HEK293T (cell line): ENCODE data around the gene FTHL17.
A peak's percentile ranks its signal among the peaks of the same experiment; 100 is the strongest.

Source experiments
- CTCF ChIA-PET: fragments of 350-600 bp; formaldehyde crosslinking; extraction: SDS; loops from one replicate; lab custom pipeline; 2021; ENCODE audit warnings: antibody characterized with exemption, inconsistent platforms; lab: Yijun Ruan, JAX
- POLR2A ChIA-PET: fragments of 350-600 bp; formaldehyde crosslinking; extraction: SDS; loops from one replicate; lab custom pipeline; 2020; ENCODE audit warnings: antibody characterized with exemption, inconsistent platforms; lab: Yijun Ruan, JAX
- DNase-seq: peaks from one replicate; pipeline ENCODE4 v3.0.0; 2012; ENCODE audit warnings: mixed read lengths; ENCODE audit errors: extremely low spot score
- BHLHE40 ChIP-seq: fragments of 450-650 bp; IDR thresholded peaks from 2 replicates; pipeline ENCODE4 v1.6.1; 2016; ENCODE audit warnings: mild to moderate bottlenecking, moderate library complexity, borderline replicate concordance
- CTBP1 ChIP-seq: fragments of 450-650 bp; IDR thresholded peaks from 2 replicates; pipeline ENCODE4 v1.6.1; 2016; ENCODE audit warnings: borderline replicate concordance
- ELF4 ChIP-seq: fragments of 450-650 bp; IDR thresholded peaks from 2 replicates; pipeline ENCODE4 v1.6.1; 2017; ENCODE audit warnings: antibody characterized with exemption
- FOXA1 ChIP-seq: fragments of 450-650 bp; IDR thresholded peaks from 2 replicates; pipeline ENCODE4 v1.6.1; 2016; ENCODE audit warnings: mild to moderate bottlenecking
- FOXK2 ChIP-seq: fragments of 450-650 bp; IDR thresholded peaks from 2 replicates; pipeline ENCODE4 v1.6.1; 2016; ENCODE audit warnings: mild to moderate bottlenecking
- HDGF ChIP-seq: fragments of 450-650 bp; IDR thresholded peaks from 2 replicates; pipeline ENCODE4 v1.6.1; 2017; ENCODE audit warnings: antibody characterized with exemption, borderline replicate concordance
- L3MBTL2 ChIP-seq: fragments of 450-650 bp; conservative IDR thresholded peaks from 2 replicates; pipeline ENCODE4 v1.6.1; 2016; ENCODE audit warnings: mild to moderate bottlenecking
- LEF1 ChIP-seq: fragments of 450-650 bp; IDR thresholded peaks from 2 replicates; pipeline ENCODE4 v1.6.1; 2017; ENCODE audit warnings: mild to moderate bottlenecking, borderline replicate concordance
- NFRKB ChIP-seq: fragments of 450-650 bp; IDR thresholded peaks from 2 replicates; pipeline ENCODE4 v1.6.1; 2016; ENCODE audit warnings: mild to moderate bottlenecking, moderate library complexity
- PKNOX1 ChIP-seq: fragments of 450-650 bp; IDR thresholded peaks from 2 replicates; pipeline ENCODE4 v1.6.1; 2016
- SP1 ChIP-seq: fragments of 450-650 bp; IDR thresholded peaks from 2 replicates; pipeline ENCODE4 v1.6.1; 2017
- SUZ12 ChIP-seq: fragments of 450-650 bp; IDR thresholded peaks from 2 replicates; pipeline ENCODE4 v1.6.1; 2016; ENCODE audit warnings: mild to moderate bottlenecking
- TARDBP ChIP-seq: fragments of 450-650 bp; IDR thresholded peaks from 2 replicates; pipeline ENCODE4 v1.6.1; 2016
- ZNF384 ChIP-seq: fragments of 450-650 bp; IDR thresholded peaks from 2 replicates; pipeline ENCODE4 v1.6.1; 2016

Gene FTHL17

GRCh38 chrX:31036895-31037294, 34.9 kb downstream of the FTHL17 start:
- DNase-seq = peak; percentile 64
- POLR2A ChIA-PET = no interaction called here
- TF ChIP-seq SP1 = no peak
- no peak for TF ChIP-seq PKNOX1
- no peak for TF ChIP-seq FOXA1
- TF ChIP-seq LEF1 = no peak
- no peak for TF ChIP-seq ZNF384
- no peak for TF ChIP-seq FOXK2
- CTCF ChIA-PET = interaction anchor here (0.6 to 4.6 kb wide), 7 partner anchors 9 to 620 kb away, joined by 3 to 18 read pairs (median 3); no protein-coding TSS in a partner anchor

GRCh38 chrX:31027351-31027750, 44.5 kb downstream of the FTHL17 start:
- TF ChIP-seq FOXA1 (no peak), SP1 (no peak), NFRKB (no peak), ELF4 (no peak), L3MBTL2 (no peak), HDGF (no peak), CTBP1 (no peak), FOXK2 (no peak), TARDBP (no peak), PKNOX1 (no peak)
- POLR2A ChIA-PET = no interaction called here
- no peak for DNase-seq
- CTCF ChIA-PET = interaction anchor here (1.4 kb wide), 1 partner anchor 10 kb away, joined by 3 read pairs; no protein-coding TSS in a partner anchor

- CTCF ChIA-PET = interaction anchor here (1.0 kb wide), 1 partner anchor 14 kb away, joined by 3 read pairs; no protein-coding TSS in a partner anchor
- POLR2A ChIA-PET = no interaction called here
These were observed 47.0 kb downstream of the FTHL17 start for GRCh38 chrX:31024866-31025265.

GRCh38 chrX:31021537-31021936, 50.3 kb downstream of the FTHL17 start:
- TF ChIP-seq HDGF = no peak
- no peak for TF ChIP-seq BHLHE40
- no peak for TF ChIP-seq NFRKB
- no peak for TF ChIP-seq FOXK2
- TF ChIP-seq SUZ12 = no peak
- ChIA-PET POLR2A (no interaction called here), CTCF (no interaction called here)
- no peak for DNase-seq

More at GRCh38 chrX:31024866-31025265, 47.0 kb downstream of the FTHL17 start:
- TF ChIP-seq HDGF (no peak), CTBP1 (no peak), L3MBTL2 (no peak)
- DNase-seq = no peak
